ENCODE measurements around the gene SLC47A1. TPM values are rescaled to one million over a fixed set of nuclear protein-coding genes. Genes with fewer than 3 reads are reported as not detected.

The SLC47A1 gene
- total and polyA plus RNA-seq, 2 of the 13 experiments (the other 11 are each of a cell fraction or from before 2014, with no cell fraction given), result 42.1 to 67.5 TPM

- TF ChIP-seq CTCF (CRISPR knock-in tag; IDR thresholded peaks at IDR 0.05) (peak; percentile 32), KMT2A (CRISPR knock-in tag; IDR thresholded peaks at IDR 0.05) (no peak), MXD4 (CRISPR knock-in tag; IDR thresholded peaks at IDR 0.05) (no peak), ZSCAN31 (CRISPR knock-in tag; IDR thresholded peaks at IDR 0.05; ENCODE audit: low read depth) (no peak), RARG (CRISPR knock-in tag; IDR thresholded peaks at IDR 0.05; ENCODE audit: low read depth) (no peak), CERS6 (CRISPR knock-in tag; IDR thresholded peaks at IDR 0.05) (no peak), NR2F6 (IDR thresholded peaks at IDR 0.05) (peak; percentile 45; the same call in 1 of the 2 replicates), NR2F6 (CRISPR knock-in tag; IDR thresholded peaks at IDR 0.05) (no peak)
Measured at GRCh38 chr17:19614900-19615299, 81.2 kb downstream of the SLC47A1 start (continued).

GRCh38 chr17:19618015-19618414 lies 84.4 kb downstream of the SLC47A1 start:
- Histone ChIP-seq H3K4me2 (ENCODE audit: low read depth, low read length) (no peak overlapping the region), H4K20me1 (ENCODE audit: insufficient read depth, low read length) (no peaks in the 10 kb centered on the region), H3K27me3 (ENCODE audit: control insufficient read depth in 1 of 2, insufficient read depth in 2 of 2, low read length in 2 of 2) (no peaks in the 10 kb centered on the region), H3K4me1 (ENCODE audit: insufficient read depth, low read length) (no peaks in the 10 kb centered on the region), H3K79me2 (ENCODE audit: insufficient read depth, low read length) (no peaks in the 10 kb centered on the region), H3K9me3 (ENCODE audit: low read length) (peaks cover 27% of the 10 kb centered on the region), H3K4me3 (replicated peaks in 1 of 3; ENCODE audit: insufficient read depth in 1 of 3, low read depth in 2 of 3, low read length in 3 of 3) (no peak overlapping the region), H2AFZ (ENCODE audit: low read length) (no peak overlapping the region), H3K36me3 (replicated peaks in 1 of 2; ENCODE audit: control insufficient read depth in 1 of 2, insufficient read depth in 2 of 2, low read length in 2 of 2) (no peaks in the 10 kb centered on the region), H3K9ac (ENCODE audit: insufficient read depth, low read depth, low read length) (no peak overlapping the region), H3K27ac (ENCODE audit: extremely low read length, insufficient read depth, low read length) (no peak overlapping the region)
- WGBS (ENCODE audit: low lambda C conversion rate), result 93% methylated on average over 3 of the region's 3 CpGs
- TF ChIP-seq ZNF3 (CRISPR knock-in tag; IDR thresholded peaks at IDR 0.05) (no peak), ZNF224 (CRISPR knock-in tag; IDR thresholded peaks at IDR 0.05) (no peak), ZGPAT (CRISPR knock-in tag; IDR thresholded peaks at IDR 0.05) (no peak), ATF3 (CRISPR knock-in tag; IDR thresholded peaks at IDR 0.05) (no peak), NCOR1 (IDR thresholded peaks at IDR 0.05; ENCODE audit: borderline replicate concordance, low read length) (no peak), ZNF138 (CRISPR knock-in tag; IDR thresholded peaks at IDR 0.05; ENCODE audit: low read depth) (no peak), TRIM24 (CRISPR knock-in tag; IDR thresholded peaks at IDR 0.05) (no peak), SATB2 (CRISPR knock-in tag; IDR thresholded peaks at IDR 0.05) (no peak), ZNF230 (CRISPR knock-in tag; IDR thresholded peaks at IDR 0.05) (no peak), ZMYM4 (CRISPR knock-in tag; IDR thresholded peaks at IDR 0.05) (no peak)
- intact Hi-C loops (cut with micrococcal nuclease; ENCODE audit: unreplicated experiment) (no loop called here), in situ Hi-C loops (cut with HindIII; ENCODE audit: extremely low pct_ligation_motif_present, low pct_unique_long_range_greater_than_20kb) (no loop called here)
- CTCF ChIA-PET (ENCODE audit: low intra/inter-chr PET ratio, low total read pairs), result no interaction called here
- no peak for ATAC-seq
- DNase-seq (ENCODE audit: low spot score), result no peak
- BruUV-seq (replicated peaks), result no TSS peak
- POLR2A ChIA-PET, result no interaction called here
- no peak for FAIRE-seq
